ENCODE measurements around the gene VDR. TPM values are rescaled to one million over a fixed set of nuclear protein-coding genes. Genes with fewer than 3 reads are reported as not detected.

VDR gene
- total and polyA plus RNA-seq, 12 donors, result 6.9 to 80.1 (median 18.4) TPM

- H3K4me1 ChIP-seq (replicated peaks in 1 of 2), result peaks cover 52 to 73% of the 10 kb centered on the region in 2 donors
- no peaks in the 10 kb centered on the region for H3K36me3 ChIP-seq (replicated peaks in 1 of 2)
- H3K4me3 ChIP-seq, result peak overlapping the region in 1 of 4 donors; percentile 96
- TF ChIP-seq CTCF (IDR thresholded peaks at IDR 0.05), result no peak
- no peak for TF ChIP-seq POLR2A (IDR thresholded peaks at IDR 0.05)
- DNase-seq, result no peak
- H3K27me3 ChIP-seq, result no peaks in the 10 kb centered on the region
- H3K9me3 ChIP-seq (replicated peaks in 1 of 3), result no peaks in the 10 kb centered on the region
- 85 to 94% (median 87%) methylated on average over 4 of the region's 4 CpGs for WGBS, 4 donors
- intact Hi-C loops (cut with DNase I), result no loop called here
- peak overlapping the region; percentile 95 to 100 (median 99) for H3K27ac ChIP-seq
Measured at GRCh38 chr12:47821346-47821706, 83.5 kb downstream of the VDR start.

- intact Hi-C loops (cut with DNase I), result no loop called here
- Histone ChIP-seq H3K27me3 (no peaks in the 10 kb centered on the region), H3K4me3 (peak overlapping the region in 2 of 4 donors; percentile 77 to 96), H3K36me3 (replicated peaks in 1 of 2) (no peaks in the 10 kb centered on the region), H3K4me1 (replicated peaks in 1 of 2) (peaks cover 57 to 79% of the 10 kb centered on the region in 2 donors), H3K27ac (peak overlapping the region; percentile 95 to 100 (median 99)), H3K9me3 (replicated peaks in 1 of 3) (no peaks in the 10 kb centered on the region)
- 25 to 30% (median 25%) methylated on average over 13 to 17 of the region's 17 CpGs for WGBS, 4 donors
- TF ChIP-seq POLR2A (IDR thresholded peaks at IDR 0.05), result peak; percentile 56 to 98
- no peak for TF ChIP-seq CTCF (IDR thresholded peaks at IDR 0.05)
- peak; percentile 85 to 97 (median 96) for DNase-seq
Measured at GRCh38 chr12:47820631-47821345, 84.0 kb downstream of the VDR start.

- H3K27me3 ChIP-seq, result no peaks in the 10 kb centered on the region
- H3K36me3 ChIP-seq (replicated peaks in 1 of 2), result no peaks in the 10 kb centered on the region
- peak within 1 kb of the TSS; percentile 47 to 96 (median 70) for H3K4me3 ChIP-seq
- TF ChIP-seq CTCF (IDR thresholded peaks at IDR 0.05), result peak in 1 of 6 experiments; percentile 28
- TF ChIP-seq POLR2A (IDR thresholded peaks at IDR 0.05), result peak; percentile 85 to 97
- intact Hi-C loops (cut with DNase I), result no loop called here
- 0 to 1% (median 0%) methylated on average over 8 to 58 of the region's 58 CpGs for WGBS, 4 donors
- peak; percentile 91 to 96 (median 94) for DNase-seq
- H3K9me3 ChIP-seq (replicated peaks in 1 of 3), result no peaks in the 10 kb centered on the region
- peaks cover 65 to 81% of the 10 kb centered on the region in 2 donors for H3K4me1 ChIP-seq (replicated peaks in 1 of 2)
- H3K27ac ChIP-seq, result peak within 1 kb of the TSS; percentile 95 to 100 (median 99)
Measured at GRCh38 chr12:47819896-47820630, 84.7 kb downstream of the VDR start, which contains the start of gene HDAC7. Gene HDAC7 (minus strand): TSS chr12:47819903. CDS start chr12:47819785, 118 bp downstream.

Measured in adrenal gland (tissue), 12 donors.